Measurements from ENCODE around the gene CASZ1. TPM values are rescaled to one million over a fixed set of nuclear protein-coding genes. Genes with fewer than 3 reads are reported as not detected.

Gene CASZ1
- polyA plus RNA-seq, 3 donors: 0.30 to 3.7 (median 0.50) TPM

GRCh38 chr1:10617318-10617717, 179.1 kb downstream of the CASZ1 start:
- Histone ChIP-seq H3K27ac (ENCODE audit: low read depth in 1 of 2, low read length in 2 of 2) (no peak overlapping the region), H4K20me1 (ENCODE audit: insufficient read depth, low read length) (no peaks in the 10 kb centered on the region), H3K4me2 (replicated peaks; ENCODE audit: extremely low read depth, low read length, poor library complexity, severe bottlenecking) (no peak overlapping the region), H3K9ac (ENCODE audit: insufficient read depth, low read length, poor library complexity, severe bottlenecking) (no peak overlapping the region), H3K9me3 (replicated peaks in 1 of 2; ENCODE audit: control insufficient read depth in 1 of 2, insufficient read depth in 1 of 2, low read length in 2 of 2) (no peaks in the 10 kb centered on the region), H3K4me1 (ENCODE audit: control insufficient read depth in 1 of 2, insufficient read depth in 2 of 2, low read length in 2 of 2) (no peaks in the 10 kb centered on the region), H2AFZ (ENCODE audit: insufficient read depth, low read depth, low read length, poor library complexity, severe bottlenecking) (no peak overlapping the region), H3K79me2 (ENCODE audit: insufficient read depth, low read length) (no peaks in the 10 kb centered on the region), H3K36me3 (replicated peaks in 1 of 2; ENCODE audit: control insufficient read depth in 1 of 2, insufficient read depth in 2 of 2, low read length in 2 of 2) (peaks cover 0 to 21% of the 10 kb centered on the region in 2 donors), H3K27me3 (ENCODE audit: control insufficient read depth in 2 of 2, insufficient read depth in 2 of 2, low read length in 2 of 2) (no peaks in the 10 kb centered on the region), H3K4me3 (replicated peaks in 1 of 3; ENCODE audit: low read depth in 2 of 3, low read length in 3 of 3) (no peak overlapping the region)
- DNase-seq: no peak
- H3K27ac Mint-ChIP-seq: no peak overlapping the region
- intact Hi-C loops (cut with micrococcal nuclease): no loop called here
- H3K9me3 Mint-ChIP-seq: no peaks in the 10 kb centered on the region
- H3K4me3 Mint-ChIP-seq: no peak overlapping the region
- peaks cover 0 to 4% (median 2%) of the 10 kb centered on the region in 3 donors for H3K27me3 Mint-ChIP-seq (ENCODE audit: low read depth in 3 of 3)
- H3K36me3 Mint-ChIP-seq: peaks cover 28 to 29% of the 10 kb centered on the region in 2 donors
- no peaks in the 10 kb centered on the region for H3K4me1 Mint-ChIP-seq
- 91% methylated on average over 5 of the region's 5 CpGs for WGBS (ENCODE audit: insufficient coverage)
- no peak for TF ChIP-seq CTCF (IDR thresholded peaks at IDR 0.05)

GRCh38 chr1:10616696-10617095, 179.8 kb downstream of the CASZ1 start:
- peaks cover 0 to 4% (median 2%) of the 10 kb centered on the region in 3 donors for H3K27me3 Mint-ChIP-seq (ENCODE audit: low read depth in 3 of 3)
- no peaks in the 10 kb centered on the region for H4K20me1 ChIP-seq (ENCODE audit: insufficient read depth, low read length)
- H3K9me3 ChIP-seq (replicated peaks in 1 of 2; ENCODE audit: control insufficient read depth in 1 of 2, insufficient read depth in 1 of 2, low read length in 2 of 2): no peaks in the 10 kb centered on the region
- no peak overlapping the region for H3K4me3 Mint-ChIP-seq
- no peak overlapping the region for H3K9ac ChIP-seq (ENCODE audit: insufficient read depth, low read length, poor library complexity, severe bottlenecking)
- no peaks in the 10 kb centered on the region for H3K9me3 Mint-ChIP-seq
- H3K27ac ChIP-seq (ENCODE audit: low read depth in 1 of 2, low read length in 2 of 2): no peak overlapping the region
- peaks cover 0 to 16% of the 10 kb centered on the region in 2 donors for H3K36me3 ChIP-seq (replicated peaks in 1 of 2; ENCODE audit: control insufficient read depth in 1 of 2, insufficient read depth in 2 of 2, low read length in 2 of 2)
- no peaks in the 10 kb centered on the region for H3K79me2 ChIP-seq (ENCODE audit: insufficient read depth, low read length)
- H2AFZ ChIP-seq (ENCODE audit: insufficient read depth, low read depth, low read length, poor library complexity, severe bottlenecking): no peak overlapping the region
- 96% methylated on average over 13 of the region's 15 CpGs for WGBS (ENCODE audit: insufficient coverage)
- intact Hi-C loops (cut with micrococcal nuclease): no loop called here
- H3K36me3 Mint-ChIP-seq: peaks cover 23 to 26% of the 10 kb centered on the region in 2 donors
- no peaks in the 10 kb centered on the region for H3K27me3 ChIP-seq (ENCODE audit: control insufficient read depth in 2 of 2, insufficient read depth in 2 of 2, low read length in 2 of 2)
- no peak overlapping the region for H3K4me3 ChIP-seq (replicated peaks in 1 of 3; ENCODE audit: low read depth in 2 of 3, low read length in 3 of 3)
- H3K4me1 Mint-ChIP-seq: no peaks in the 10 kb centered on the region
- H3K27ac Mint-ChIP-seq: no peak overlapping the region
- H3K4me1 ChIP-seq (ENCODE audit: control insufficient read depth in 1 of 2, insufficient read depth in 2 of 2, low read length in 2 of 2): no peaks in the 10 kb centered on the region
- TF ChIP-seq CTCF (IDR thresholded peaks at IDR 0.05): no peak
- no peak overlapping the region for H3K4me2 ChIP-seq (replicated peaks; ENCODE audit: extremely low read depth, low read length, poor library complexity, severe bottlenecking)
- DNase-seq: no peak

All from CD14-positive monocyte (primary cell).